ENCODE measurements around the gene PSEN1.

DNA sequence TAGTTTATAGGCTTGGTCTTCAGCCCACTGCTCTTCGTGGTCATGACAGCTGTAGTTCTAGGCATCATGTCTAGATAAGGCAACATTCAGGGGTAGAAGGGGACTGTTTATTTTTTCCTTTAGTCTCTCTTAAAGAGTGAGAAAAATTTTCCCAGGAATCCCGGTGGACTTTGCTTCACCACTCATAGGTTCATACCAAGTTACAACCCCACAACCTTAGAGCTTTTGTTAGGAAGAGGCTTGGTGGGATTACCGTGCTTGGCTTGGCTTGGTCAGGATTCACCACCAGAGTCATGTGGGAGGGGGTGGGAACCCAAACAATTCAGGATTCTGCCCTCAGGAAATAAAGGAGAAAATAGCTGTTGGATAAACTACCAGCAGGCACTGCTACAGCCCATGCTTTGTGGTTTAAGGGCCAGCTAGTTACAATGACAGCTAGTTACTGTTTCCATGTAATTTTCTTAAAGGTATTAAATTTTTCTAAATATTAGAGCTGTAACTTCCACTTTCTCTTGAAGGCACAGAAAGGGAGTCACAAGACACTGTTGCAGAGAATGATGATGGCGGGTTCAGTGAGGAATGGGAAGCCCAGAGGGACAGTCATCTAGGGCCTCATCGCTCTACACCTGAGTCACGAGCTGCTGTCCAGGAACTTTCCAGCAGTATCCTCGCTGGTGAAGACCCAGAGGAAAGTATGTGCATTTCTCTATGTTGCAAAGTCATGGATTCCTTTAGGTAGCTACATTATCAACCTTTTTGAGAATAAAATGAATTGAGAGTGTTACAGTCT is 75.1 kb downstream of the PSEN1 start:
- TF ChIP-seq, protein P1, sequence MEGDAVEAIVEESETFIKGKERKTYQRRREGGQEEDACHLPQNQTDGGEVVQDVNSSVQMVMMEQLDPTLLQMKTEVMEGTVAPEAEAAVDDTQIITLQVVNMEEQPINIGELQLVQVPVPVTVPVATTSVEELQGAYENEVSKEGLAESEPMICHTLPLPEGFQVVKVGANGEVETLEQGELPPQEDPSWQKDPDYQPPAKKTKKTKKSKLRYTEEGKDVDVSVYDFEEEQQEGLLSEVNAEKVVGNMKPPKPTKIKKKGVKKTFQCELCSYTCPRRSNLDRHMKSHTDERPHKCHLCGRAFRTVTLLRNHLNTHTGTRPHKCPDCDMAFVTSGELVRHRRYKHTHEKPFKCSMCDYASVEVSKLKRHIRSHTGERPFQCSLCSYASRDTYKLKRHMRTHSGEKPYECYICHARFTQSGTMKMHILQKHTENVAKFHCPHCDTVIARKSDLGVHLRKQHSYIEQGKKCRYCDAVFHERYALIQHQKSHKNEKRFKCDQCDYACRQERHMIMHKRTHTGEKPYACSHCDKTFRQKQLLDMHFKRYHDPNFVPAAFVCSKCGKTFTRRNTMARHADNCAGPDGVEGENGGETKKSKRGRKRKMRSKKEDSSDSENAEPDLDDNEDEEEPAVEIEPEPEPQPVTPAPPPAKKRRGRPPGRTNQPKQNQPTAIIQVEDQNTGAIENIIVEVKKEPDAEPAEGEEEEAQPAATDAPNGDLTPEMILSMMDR (IDR thresholded peaks at IDR 0.05; ENCODE audit: control extremely low read depth in 1 of 3, insufficient read depth in 1 of 3, low read depth in 1 of 3, low read length in 3 of 3) = no peak
- no peak for TF ChIP-seq ZNF274 (IDR thresholded peaks at IDR 0.05; ENCODE audit: borderline replicate concordance, extremely low read depth, low read length)
- TF ChIP-seq POLR2AphosphoS5 (IDR thresholded peaks at IDR 0.05; ENCODE audit: low read depth, low read length) = no peak
- no peak for TF ChIP-seq EZH2 (IDR thresholded peaks at IDR 0.05; ENCODE audit: low read depth, low read length, severe bottlenecking)
- no peak for TF ChIP-seq RBBP5 (IDR thresholded peaks at IDR 0.05; ENCODE audit: borderline replicate concordance, low read depth, low read length)
- TF ChIP-seq YY1 (IDR thresholded peaks at IDR 0.05; ENCODE audit: low read depth, low read length) = no peak
- no peak for TF ChIP-seq POLR2A (IDR thresholded peaks at IDR 0.05; ENCODE audit: control extremely low read depth in 1 of 2, low read depth in 2 of 2, low read length in 2 of 2)
- TF ChIP-seq RAD21 (IDR thresholded peaks at IDR 0.05 in 1 of 2, conservative IDR thresholded peaks at IDR 0.05 in 1 of 2; ENCODE audit: low read depth in 2 of 2, low read length in 2 of 2) = no peak
- TF ChIP-seq TBP (IDR thresholded peaks at IDR 0.05; ENCODE audit: low read depth, low read length) = no peak
- no peak for TF ChIP-seq RFX5 (IDR thresholded peaks at IDR 0.05; ENCODE audit: borderline replicate concordance, low read depth, low read length)
- no peak for TF ChIP-seq KDM1A (IDR thresholded peaks at IDR 0.05; ENCODE audit: borderline replicate concordance, low read length)
- TF ChIP-seq PHF8 (conservative IDR thresholded peaks at IDR 0.05; ENCODE audit: low read depth, low read length) = no peak

Measured in H1 (cell line).